H1 (cell line): ENCODE measurements around the gene NBDY.

ENCODE experiments used
- ATF3 ChIP-seq: IDR thresholded peaks from 2 replicates; pipeline ENCODE4 v1.6.1; 2011; ENCODE audit warnings: low read depth, mild to moderate bottlenecking, low read length; ENCODE audit not compliant: insufficient read depth
- CREB1 ChIP-seq: IDR thresholded peaks from 2 replicates; pipeline ENCODE4 v1.6.1; 2012; ENCODE audit warnings: inconsistent platforms
- CTCF ChIP-seq, 3 experiments: IDR thresholded peaks; 1 replicate in 2 of 3; 2 replicates in 1 of 3; pipeline versions ENCODE4 v1.5.1 to v1.6.1; 2011; ENCODE audit warnings: low read length in 3 of 3, mild to moderate bottlenecking in 3 of 3, inconsistent platforms in 2 of 3, low read depth in 1 of 3, moderate library complexity in 1 of 3; ENCODE audit not compliant: insufficient read depth in 1 of 3; ENCODE audit errors: control extremely low read depth in 1 of 3
- EGR1 ChIP-seq: IDR thresholded peaks from 2 replicates; pipeline ENCODE4 v1.6.1; 2011; ENCODE audit warnings: low read depth, low read length, borderline replicate concordance
- EZH2 ChIP-seq: fragments of 200-600 bp; sonication (generic); IDR thresholded peaks from 2 replicates; pipeline ENCODE4 v1.7.1; 2012; ENCODE audit warnings: low read depth, mild to moderate bottlenecking, moderate library complexity, low read length, inconsistent platforms; ENCODE audit not compliant: severe bottlenecking
- GABPA ChIP-seq: IDR thresholded peaks from 2 replicates; pipeline ENCODE4 v1.6.1; 2011; ENCODE audit warnings: mild to moderate bottlenecking, low read length, moderate library complexity, borderline replicate concordance; ENCODE audit not compliant: insufficient read depth
- HDAC2 ChIP-seq, 2 experiments: fragments of 300-600 bp in 1 of 2; sonication (generic) in 1 of 2; IDR thresholded peaks; 2 replicates each; pipeline ENCODE4 v1.6.1; 2011 to 2012; ENCODE audit warnings: low read depth in 2 of 2, low read length in 2 of 2, mild to moderate bottlenecking in 2 of 2, moderate library complexity in 2 of 2, borderline replicate concordance in 1 of 2, inconsistent platforms in 1 of 2
- MAX ChIP-seq: IDR thresholded peaks from 2 replicates; pipeline ENCODE4 v1.6.1; 2012; ENCODE audit warnings: inconsistent platforms
- POLR2A ChIP-seq, 2 experiments: IDR thresholded peaks; 1 replicate in 1 of 2; 2 replicates in 1 of 2; pipeline ENCODE4 v1.6.1; 2011; ENCODE audit warnings: low read depth in 2 of 2, low read length in 2 of 2, mild to moderate bottlenecking in 2 of 2; ENCODE audit errors: control extremely low read depth in 1 of 2
- POLR2AphosphoS5 ChIP-seq: IDR thresholded peaks from 2 replicates; pipeline ENCODE4 v1.6.1; 2011; ENCODE audit warnings: low read depth, low read length
- RAD21 ChIP-seq, 2 experiments: IDR thresholded peaks in 1 of 2; conservative IDR thresholded peaks in 1 of 2; 2 replicates each; pipeline ENCODE4 v1.6.1; 2011; ENCODE audit warnings: low read depth in 2 of 2, low read length in 2 of 2, improper control_type of control experiment in 1 of 2, inconsistent platforms in 1 of 2, mild to moderate bottlenecking in 1 of 2, moderate library complexity in 1 of 2
- RFX5 ChIP-seq: IDR thresholded peaks from 2 replicates; pipeline ENCODE4 v1.6.1; 2011; ENCODE audit warnings: low read depth, low read length, improper control_type of control experiment, borderline replicate concordance
- SP1 ChIP-seq: IDR thresholded peaks from 2 replicates; pipeline ENCODE4 v1.6.1; 2011; ENCODE audit warnings: low read depth, low read length

- TF ChIP-seq CTCF (IDR thresholded peaks at IDR 0.05; ENCODE audit: control extremely low read depth in 1 of 3, insufficient read depth in 1 of 3, low read depth in 1 of 3, low read length in 3 of 3) (no peak), RFX5 (no peak), POLR2A (IDR thresholded peaks at IDR 0.05; ENCODE audit: control extremely low read depth in 1 of 2, low read depth in 2 of 2, low read length in 2 of 2) (no peak), CREB1 (no peak), EGR1 (no peak), MAX (no peak), POLR2AphosphoS5 (no peak), RAD21 (IDR thresholded peaks at IDR 0.05 in 1 of 2, conservative IDR thresholded peaks at IDR 0.05 in 1 of 2; ENCODE audit: low read depth in 2 of 2, low read length in 2 of 2) (no peak), GABPA (no peak), SP1 (no peak), ATF3 (no peak), HDAC2 (IDR thresholded peaks at IDR 0.05; ENCODE audit: borderline replicate concordance in 1 of 2, low read depth in 2 of 2, low read length in 2 of 2) (no peak), EZH2 (no peak)
Measured at GRCh38 chrX:56803850-56804681, 75.0 kb downstream of the NBDY start.
